ENCODE results near the gene SNX13. TPM values are rescaled to one million over a fixed set of nuclear protein-coding genes. Genes with fewer than 3 reads are reported as not detected.

SNX13 gene
- total RNA-seq, 1 donor from 2014 or later: 35.5 TPM

DNA sequence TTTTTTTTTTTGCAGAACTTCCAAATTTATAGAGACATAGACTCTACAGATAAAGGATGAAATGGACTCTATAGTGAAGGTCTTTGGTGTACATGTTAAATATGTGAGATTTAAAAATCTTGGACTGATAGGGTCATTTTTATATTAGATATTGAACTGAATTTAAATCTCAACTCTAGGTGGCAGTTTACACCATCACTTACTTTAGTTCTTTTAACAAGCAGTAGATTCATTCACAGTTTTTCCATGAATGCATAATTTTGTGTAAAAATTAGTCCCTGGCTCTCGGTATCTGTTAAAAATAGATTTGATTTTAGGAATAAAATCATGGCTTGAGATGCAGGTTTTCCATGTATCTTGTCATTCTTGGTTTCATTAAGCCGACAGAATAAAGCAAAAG is 31.1 kb upstream of the SNX13 start:
- Mint-ChIP-seq H3K9me3 (ENCODE audit: low read depth) (no peaks in the 10 kb centered on the region), H3K27ac (ENCODE audit: unreplicated experiment) (no peak overlapping the region), H3K4me1 (ENCODE audit: low read depth) (peaks cover 5% of the 10 kb centered on the region), H3K4me3 (ENCODE audit: unreplicated experiment) (no peak overlapping the region), H3K36me3 (ENCODE audit: low read depth) (no peaks in the 10 kb centered on the region), H3K27me3 (ENCODE audit: low read depth) (no peaks in the 10 kb centered on the region)
- DNase-seq (ENCODE audit: low spot score): no peak
- TF ChIP-seq CTCF (IDR thresholded peaks at IDR 0.05): peak; percentile 82

- TF ChIP-seq CTCF (IDR thresholded peaks at IDR 0.05): no peak
- no peaks in the 10 kb centered on the region for H3K27me3 Mint-ChIP-seq (ENCODE audit: low read depth)
- peaks cover 3% of the 10 kb centered on the region for H3K9me3 Mint-ChIP-seq (ENCODE audit: low read depth)
- no peaks in the 10 kb centered on the region for H3K36me3 Mint-ChIP-seq (ENCODE audit: low read depth)
- no peak for DNase-seq (ENCODE audit: low spot score)
- peaks cover 16% of the 10 kb centered on the region for H3K4me1 Mint-ChIP-seq (ENCODE audit: low read depth)
- no peak overlapping the region for H3K4me3 Mint-ChIP-seq (ENCODE audit: unreplicated experiment)
- no peak overlapping the region for H3K27ac Mint-ChIP-seq (ENCODE audit: unreplicated experiment)
Measured at GRCh38 chr7:17968791-17969715, 28.8 kb upstream of the SNX13 start.

DNA sequence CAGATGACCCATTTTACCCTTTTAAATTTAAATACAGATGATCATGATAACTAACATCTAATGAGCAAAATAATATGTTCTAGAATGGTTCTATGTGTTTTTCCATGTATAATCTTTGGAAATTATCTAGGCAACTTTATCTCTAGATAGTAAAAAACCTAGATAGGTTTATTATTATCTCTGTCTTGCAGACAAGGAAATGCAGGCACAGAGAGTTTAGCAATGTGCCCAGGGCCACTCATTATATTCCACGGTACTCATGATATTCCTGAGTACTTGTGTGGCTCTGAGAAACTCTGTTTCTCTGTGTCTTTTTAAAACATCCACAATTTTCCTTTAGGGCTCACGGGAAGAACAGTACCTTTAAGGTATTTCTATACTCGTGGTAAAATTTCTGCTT is 26.4 kb upstream of the SNX13 start:
- Mint-ChIP-seq H3K4me3 (ENCODE audit: unreplicated experiment) (no peak overlapping the region), H3K27ac (ENCODE audit: unreplicated experiment) (no peak overlapping the region), H3K36me3 (ENCODE audit: low read depth) (no peaks in the 10 kb centered on the region), H3K9me3 (ENCODE audit: low read depth) (peaks cover 3% of the 10 kb centered on the region), H3K4me1 (ENCODE audit: low read depth) (peaks cover 16% of the 10 kb centered on the region), H3K27me3 (ENCODE audit: low read depth) (no peaks in the 10 kb centered on the region)
- TF ChIP-seq CTCF (IDR thresholded peaks at IDR 0.05): no peak
- no peak for DNase-seq (ENCODE audit: low spot score)

DNA sequence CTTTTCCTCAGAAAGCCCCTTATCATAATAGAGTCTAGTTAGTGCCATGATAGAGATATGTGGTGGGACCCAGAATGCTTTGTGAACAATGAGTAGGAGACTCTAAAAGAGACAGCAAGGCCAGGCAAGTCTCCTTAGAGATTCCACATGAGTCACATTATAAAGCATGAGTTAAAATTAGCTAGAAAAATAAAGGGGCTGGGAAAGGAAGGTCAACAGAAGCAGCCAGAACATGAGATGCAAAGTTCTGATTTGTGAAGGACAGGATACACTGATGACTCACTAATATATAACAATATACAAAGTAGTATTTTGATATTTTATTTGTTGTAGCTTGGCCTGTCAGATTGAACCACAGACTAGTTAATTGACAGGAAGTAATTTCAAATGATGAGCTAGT is 25.3 kb upstream of the SNX13 start:
- peak overlapping the region; percentile 49 for H3K27ac Mint-ChIP-seq (ENCODE audit: unreplicated experiment)

GRCh38 chr7:17963281-17963680 is 23.0 kb upstream of the SNX13 start:
- Mint-ChIP-seq H3K9me3 (ENCODE audit: low read depth) (peaks cover 3% of the 10 kb centered on the region), H3K4me3 (ENCODE audit: unreplicated experiment) (no peak overlapping the region), H3K27me3 (ENCODE audit: low read depth) (peaks cover 2% of the 10 kb centered on the region), H3K27ac (ENCODE audit: unreplicated experiment) (no peak overlapping the region), H3K36me3 (ENCODE audit: low read depth) (no peaks in the 10 kb centered on the region), H3K4me1 (ENCODE audit: low read depth) (peaks cover 10% of the 10 kb centered on the region)
- no peak for DNase-seq (ENCODE audit: low spot score)
- no peak for TF ChIP-seq CTCF (IDR thresholded peaks at IDR 0.05)

More for the DNA sequence above, 25.3 kb upstream of the SNX13 start:
- H3K4me3 Mint-ChIP-seq (ENCODE audit: unreplicated experiment): no peak overlapping the region
- no peak for TF ChIP-seq CTCF (IDR thresholded peaks at IDR 0.05)
- no peak for DNase-seq (ENCODE audit: low spot score)
- no peaks in the 10 kb centered on the region for H3K27me3 Mint-ChIP-seq (ENCODE audit: low read depth)
- no peaks in the 10 kb centered on the region for H3K36me3 Mint-ChIP-seq (ENCODE audit: low read depth)
- peaks cover 3% of the 10 kb centered on the region for H3K9me3 Mint-ChIP-seq (ENCODE audit: low read depth)
- peaks cover 16% of the 10 kb centered on the region for H3K4me1 Mint-ChIP-seq (ENCODE audit: low read depth)

All from chondrocyte (in vitro differentiated cells).